Immature natural killer cell (primary cell): Measurements from ENCODE around the gene REXO1. TPM values are rescaled to one million over a fixed set of nuclear protein-coding genes. Genes with fewer than 3 reads are reported as not detected.
A peak's percentile ranks its signal among the peaks of the same experiment; 100 is the strongest.

Source experiments
- DNase-seq, 3 donors: peaks; one replicate each; pipeline ENCODE4 v3.0.0; 2022; ENCODE audit warnings: mixed read lengths in 1 of 3
- H3K27ac Mint-ChIP-seq, 6 donors: one replicate each; pipeline ENCODE4 v1.8.0; 2020; ENCODE audit warnings: mixed read lengths in 6 of 6, mild to moderate bottlenecking in 5 of 6, inconsistent platforms in 4 of 6, moderate library complexity in 3 of 6
- H3K27me3 Mint-ChIP-seq, 3 donors: one replicate each; pipeline ENCODE4 v1.8.0; 2020 to 2021; ENCODE audit warnings: low read depth in 3 of 3, mild to moderate bottlenecking in 3 of 3, mixed read lengths in 3 of 3, moderate library complexity in 3 of 3, inconsistent platforms in 1 of 3
- H3K36me3 Mint-ChIP-seq, 3 donors: one replicate each; pipeline ENCODE4 v1.8.0; 2020; ENCODE audit warnings: mixed read lengths in 3 of 3, inconsistent platforms in 2 of 3, mild to moderate bottlenecking in 2 of 3
- H3K4me1 Mint-ChIP-seq, 2 donors: one replicate each; pipeline ENCODE4 v1.8.0; 2020; ENCODE audit warnings: inconsistent platforms in 2 of 2, mild to moderate bottlenecking in 2 of 2, mixed read lengths in 2 of 2, moderate library complexity in 1 of 2
- H3K4me3 Mint-ChIP-seq, 5 donors: one replicate each; pipeline ENCODE4 v1.8.0; 2020; ENCODE audit warnings: mild to moderate bottlenecking in 5 of 5, mixed read lengths in 5 of 5, inconsistent platforms in 3 of 5, moderate library complexity in 3 of 5
- H3K9me3 Mint-ChIP-seq, 6 donors: one replicate each; pipeline ENCODE4 v1.8.0; 2020; ENCODE audit warnings: mild to moderate bottlenecking in 6 of 6, mixed read lengths in 6 of 6, inconsistent platforms in 4 of 6, moderate library complexity in 3 of 6
- polyA plus RNA-seq, 3 donors: library from polyadenylated mRNA; unstranded; fragments of 300-500 nt; fragmentation: Illumina TruSeq; gene quantifications; one replicate each; pipeline ENCODE4 v1.2.3, GENCODE V29; 2021

REXO1 gene
- polyA plus RNA-seq, 3 donors from 2014 or later: 0.63 to 13.0 (median 4.5) TPM

DNA sequence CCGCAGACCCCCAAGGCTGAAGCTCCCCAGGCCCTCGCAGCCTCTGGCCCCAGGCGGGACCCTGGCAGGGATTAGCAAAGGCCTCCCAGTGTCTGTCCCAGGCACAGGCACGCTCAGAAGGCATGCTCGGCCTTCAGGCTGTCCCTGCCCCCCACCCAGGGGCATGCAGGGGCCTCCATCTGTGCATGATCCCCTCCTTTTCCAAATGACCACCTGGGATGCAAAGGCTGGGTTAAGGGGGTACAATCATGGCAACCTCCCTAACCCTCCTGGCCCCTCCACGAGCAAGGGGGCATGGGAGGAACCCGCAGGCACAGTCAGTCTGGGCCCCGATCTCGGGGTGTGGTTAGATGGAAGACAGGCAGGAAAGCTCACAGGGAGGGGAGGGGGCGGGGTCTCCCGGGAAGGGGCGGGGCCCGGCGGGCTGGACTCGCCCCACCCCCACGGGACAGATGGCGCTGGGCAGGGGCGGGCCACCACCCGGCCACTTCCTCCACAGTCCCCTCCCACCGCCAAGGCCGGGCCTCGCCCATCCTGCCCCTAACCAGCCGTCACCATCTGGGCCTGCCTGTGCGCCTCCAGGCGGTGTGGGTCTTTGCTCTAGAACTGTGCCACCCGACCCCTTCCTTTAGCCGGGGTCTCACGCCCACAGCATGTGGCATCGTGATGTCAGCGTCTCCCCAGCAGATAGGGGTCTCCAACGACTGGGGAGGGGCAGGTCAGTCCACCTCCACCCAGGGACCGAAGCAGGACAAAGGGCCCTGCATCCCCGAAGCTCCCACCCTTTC is 7.0 kb upstream of the REXO1 start:
- H3K27ac Mint-ChIP-seq: peak overlapping the region; percentile 84 to 94 (median 92)
- no peaks in the 10 kb centered on the region for H3K36me3 Mint-ChIP-seq
- peaks cover 23 to 46% of the 10 kb centered on the region in 2 donors for H3K4me1 Mint-ChIP-seq
- peak overlapping the region; percentile 79 to 86 (median 84) for H3K4me3 Mint-ChIP-seq
- DNase-seq: peak; percentile 83 to 87 (median 86)
- H3K27me3 Mint-ChIP-seq: peaks cover 6 to 44% (median 18%) of the 10 kb centered on the region in 3 donors
- no peaks in the 10 kb centered on the region for H3K9me3 Mint-ChIP-seq

DNA sequence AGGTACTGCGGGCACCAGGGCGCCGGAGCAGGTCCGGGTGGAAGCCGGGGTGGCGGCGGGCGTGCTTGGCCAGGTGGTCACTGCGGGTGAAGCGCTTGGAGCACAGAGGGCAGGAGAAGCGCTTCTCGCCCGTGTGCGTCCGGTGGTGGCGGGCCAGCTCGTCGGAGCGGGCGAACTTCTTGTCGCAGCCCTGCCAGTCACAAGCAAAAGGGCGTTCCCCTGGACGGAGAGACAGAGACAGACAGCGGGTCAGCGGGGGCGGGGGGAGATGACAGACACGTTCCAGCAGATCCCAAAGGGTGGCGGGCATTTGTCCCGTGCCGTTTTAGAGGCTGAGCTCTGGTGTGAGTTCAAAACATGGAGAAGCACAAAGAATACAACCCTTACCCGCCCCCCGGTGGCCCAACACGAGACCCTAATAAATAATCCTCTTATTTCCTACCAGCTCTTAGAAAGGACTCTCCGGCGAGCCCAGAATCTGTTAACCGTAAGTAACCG is 6.3 kb upstream of the REXO1 start:
- no peak for DNase-seq
- H3K4me3 Mint-ChIP-seq: peak overlapping the region in 3 of 5 donors; percentile 38 to 68 (median 49)
- H3K36me3 Mint-ChIP-seq: no peaks in the 10 kb centered on the region
- H3K27ac Mint-ChIP-seq: peak overlapping the region in 4 of 6 donors; percentile 74 to 91 (median 80)
- peaks cover 28 to 51% of the 10 kb centered on the region in 2 donors for H3K4me1 Mint-ChIP-seq
- H3K27me3 Mint-ChIP-seq: peaks cover 6 to 47% (median 18%) of the 10 kb centered on the region in 3 donors
- H3K9me3 Mint-ChIP-seq: no peaks in the 10 kb centered on the region

DNA sequence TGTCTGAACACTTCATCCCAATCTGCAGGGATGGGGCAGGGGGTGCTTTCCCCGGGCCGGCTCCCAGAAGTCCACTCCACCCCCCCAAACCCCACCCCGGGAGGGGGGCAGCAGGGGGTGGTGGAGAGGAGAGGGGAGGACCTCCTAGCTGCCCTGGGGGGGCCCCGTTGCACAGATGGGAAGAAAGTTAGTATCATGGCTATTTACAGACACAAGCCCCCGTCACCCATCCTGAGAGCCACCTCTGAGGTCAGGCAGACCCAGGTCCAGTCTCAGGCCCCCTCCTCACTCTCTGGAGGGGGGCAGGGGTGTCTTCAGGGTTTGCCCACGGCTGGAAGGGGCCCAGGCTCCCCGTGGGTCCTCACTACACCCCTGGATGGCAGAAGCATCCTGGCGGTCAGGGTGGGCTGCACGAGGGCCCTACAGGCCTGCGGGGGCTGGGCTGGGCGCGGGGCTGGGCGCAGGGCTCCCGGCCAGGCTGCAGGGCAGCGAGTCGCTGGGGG is 5.8 kb upstream of the REXO1 start:
- H3K36me3 Mint-ChIP-seq: no peaks in the 10 kb centered on the region
- no peak for DNase-seq
- peaks cover 29 to 52% of the 10 kb centered on the region in 2 donors for H3K4me1 Mint-ChIP-seq
- H3K4me3 Mint-ChIP-seq: no peak overlapping the region
- H3K27ac Mint-ChIP-seq: no peak overlapping the region
- H3K9me3 Mint-ChIP-seq: no peaks in the 10 kb centered on the region
- H3K27me3 Mint-ChIP-seq: peaks cover 6 to 45% (median 18%) of the 10 kb centered on the region in 3 donors

DNA sequence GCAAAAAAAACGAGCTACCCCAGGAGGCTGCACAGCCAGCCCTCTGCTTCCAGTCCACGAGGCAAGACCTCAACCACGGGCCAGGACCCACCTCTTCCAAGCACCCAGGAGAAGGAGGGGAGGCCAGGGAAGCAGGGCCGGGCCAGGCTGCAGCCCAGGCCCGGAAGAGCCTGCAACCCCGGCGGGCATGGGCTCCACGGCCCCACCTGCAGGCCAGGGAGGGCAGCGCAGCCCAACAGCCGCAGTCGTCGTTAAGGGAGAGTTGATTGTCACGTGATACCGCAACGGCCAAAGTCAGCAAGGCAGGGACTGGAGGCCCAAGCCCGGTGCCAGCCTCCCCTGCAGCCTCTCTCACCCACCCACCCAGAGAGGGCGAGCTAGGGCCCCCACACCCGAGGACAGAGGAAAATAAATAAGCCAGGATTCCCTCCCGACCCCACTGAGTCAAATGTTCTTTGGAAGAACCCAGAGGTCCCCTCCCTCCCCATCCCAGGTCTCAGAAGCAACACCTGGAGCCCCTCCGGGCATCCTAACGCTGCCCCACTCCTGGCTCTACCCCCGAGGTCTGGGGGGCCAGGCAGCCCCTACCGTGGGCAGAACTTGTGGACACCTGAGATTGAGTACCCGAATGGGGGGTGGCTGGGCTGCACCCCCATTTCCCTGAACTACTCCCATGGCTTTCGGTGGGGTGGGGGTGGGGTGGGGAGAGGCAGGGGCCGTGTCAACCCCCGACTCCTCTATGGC is 5.2 kb upstream of the REXO1 start:
- H3K27me3 Mint-ChIP-seq: peaks cover 6 to 46% (median 18%) of the 10 kb centered on the region in 3 donors

DNA sequence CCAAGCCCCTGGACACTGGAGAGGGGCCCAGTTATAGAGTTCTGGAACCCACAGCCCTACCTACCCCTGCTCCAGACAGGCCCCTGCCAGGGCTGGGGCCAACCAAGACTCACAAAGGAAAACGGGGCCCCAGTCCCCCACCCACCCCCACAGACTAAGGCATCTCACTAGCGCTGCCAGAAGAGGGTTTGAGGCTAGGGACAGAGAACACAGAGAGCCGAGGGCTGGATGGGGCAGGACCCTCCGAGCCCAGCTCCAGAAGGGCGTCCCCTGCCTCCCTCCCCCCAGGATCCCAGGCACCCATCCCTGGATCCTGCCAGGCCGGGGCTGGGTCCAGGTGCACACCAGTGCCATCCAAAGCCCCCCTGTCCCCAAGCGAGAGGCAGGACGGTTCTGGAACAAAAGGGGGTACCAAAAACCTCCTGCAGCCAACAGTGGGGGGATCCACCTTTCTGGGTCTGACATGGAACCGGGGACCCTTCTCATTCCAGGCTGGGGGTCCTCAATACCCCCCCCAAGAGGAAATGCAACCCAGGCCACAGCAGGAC is 4.4 kb upstream of the REXO1 start:
- Mint-ChIP-seq H3K9me3 (no peaks in the 10 kb centered on the region), H3K36me3 (no peaks in the 10 kb centered on the region), H3K4me1 (peaks cover 34 to 51% of the 10 kb centered on the region in 2 donors), H3K27me3 (peaks cover 5 to 44% (median 21%) of the 10 kb centered on the region in 3 donors), H3K4me3 (peak overlapping the region in 1 of 5 donors; percentile 79), H3K27ac (peak overlapping the region in 3 of 6 donors; percentile 89 to 97 (median 95))
- no peak for DNase-seq

More for the DNA sequence above, 5.2 kb upstream of the REXO1 start:
- no peaks in the 10 kb centered on the region for H3K9me3 Mint-ChIP-seq
- H3K4me3 Mint-ChIP-seq: peak overlapping the region; percentile 63 to 82 (median 79)
- DNase-seq: peak; percentile 83 to 84 (median 84)
- H3K36me3 Mint-ChIP-seq: no peaks in the 10 kb centered on the region
- H3K27ac Mint-ChIP-seq: peak overlapping the region in 5 of 6 donors; percentile 87 to 97 (median 95)
- peaks cover 34 to 55% of the 10 kb centered on the region in 2 donors for H3K4me1 Mint-ChIP-seq

DNA sequence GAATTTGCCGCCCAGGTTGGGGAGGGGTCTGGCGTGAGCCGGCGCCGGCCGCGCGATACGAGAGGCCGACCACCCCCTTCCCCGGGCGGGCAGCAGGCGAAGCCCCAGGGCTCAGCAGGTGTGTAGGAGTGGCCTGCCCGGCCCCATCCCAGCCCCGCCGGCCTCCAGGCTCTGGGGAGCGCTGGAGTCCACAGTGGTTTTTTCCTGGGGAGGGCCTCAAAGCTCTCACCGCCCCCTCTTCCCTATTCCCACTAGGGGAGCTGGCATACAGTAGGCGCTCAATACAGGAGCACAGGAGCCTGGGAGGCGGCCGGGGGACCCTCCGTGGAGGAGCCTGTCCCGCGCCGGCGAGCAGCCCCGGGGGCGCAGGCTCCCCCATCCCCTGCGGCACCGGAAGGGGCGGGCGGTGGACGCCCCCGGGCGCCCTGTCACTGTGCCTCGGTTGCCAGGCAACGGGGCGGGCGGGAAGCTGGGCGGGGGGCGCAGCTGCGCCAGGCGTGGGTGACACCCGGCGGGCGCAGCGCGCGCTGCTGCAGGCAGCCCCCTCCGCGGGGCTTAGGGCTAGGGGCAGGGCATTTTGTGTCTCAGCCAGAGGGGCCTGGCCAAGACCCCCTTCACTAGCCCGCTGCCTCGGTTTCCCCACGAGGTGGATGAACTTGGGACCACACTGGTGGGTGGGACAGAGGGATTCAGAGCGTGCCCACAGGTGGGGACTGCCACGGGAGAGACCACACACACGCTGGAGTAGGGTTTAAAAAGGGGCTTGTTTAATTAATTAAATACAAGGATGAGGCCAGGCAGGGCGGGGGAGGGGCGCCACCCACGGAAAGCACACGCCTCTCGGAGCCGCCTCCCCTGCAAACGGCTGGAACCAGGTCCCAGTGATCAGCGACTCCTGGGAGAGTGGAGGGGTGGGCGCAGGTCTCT is 3.6 kb upstream of the REXO1 start:
- Mint-ChIP-seq H3K4me1 (peaks cover 41 to 56% of the 10 kb centered on the region in 2 donors), H3K4me3 (peak overlapping the region in 2 of 5 donors; percentile 15 to 36), H3K27me3 (peaks cover 10 to 50% (median 21%) of the 10 kb centered on the region in 3 donors), H3K9me3 (no peaks in the 10 kb centered on the region), H3K27ac (peak overlapping the region in 3 of 6 donors; percentile 45 to 61 (median 55)), H3K36me3 (no peaks in the 10 kb centered on the region)
- DNase-seq: peak; percentile 55 to 69 (median 59)

DNA sequence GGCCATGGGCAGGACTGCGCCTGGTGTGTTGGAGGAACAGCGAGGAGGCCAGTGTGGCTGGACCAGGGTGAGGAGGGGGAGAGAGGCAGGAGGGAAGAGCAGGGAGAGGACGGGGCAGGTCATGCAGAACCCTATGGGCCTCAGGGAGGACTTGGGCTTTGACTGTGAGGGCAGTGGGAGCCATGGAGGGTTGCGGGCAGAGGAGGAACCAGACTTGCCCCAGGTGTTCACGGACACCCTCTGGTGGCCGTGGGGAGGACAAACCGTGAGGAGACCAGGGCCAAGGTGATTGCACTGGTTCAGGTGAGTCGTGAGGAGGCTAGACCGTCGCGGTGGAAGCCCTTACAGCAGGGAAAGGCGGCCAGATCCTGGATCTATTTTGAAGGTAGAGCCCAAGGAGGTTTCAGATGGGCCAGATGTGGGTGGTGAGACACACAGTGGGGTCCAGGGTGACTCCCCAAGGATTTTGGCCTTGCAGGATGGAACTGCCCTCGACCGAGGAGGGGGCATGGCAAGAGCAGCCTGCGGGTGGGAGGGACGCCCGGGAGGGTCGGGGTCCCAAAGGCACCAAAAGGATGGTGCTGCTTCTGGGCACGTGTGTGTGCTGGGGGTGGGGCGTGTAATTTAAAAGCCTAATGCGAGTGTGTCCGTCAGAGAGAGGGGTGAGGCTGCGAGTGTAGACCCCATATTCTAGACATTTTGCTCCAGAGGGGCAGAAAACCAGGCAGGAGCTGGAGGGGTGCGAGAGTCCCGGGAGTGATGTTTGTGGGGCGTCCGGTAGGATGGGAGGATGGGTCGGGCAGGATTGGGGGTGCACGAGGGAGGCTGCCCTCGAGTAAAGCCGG is 2.7 kb upstream of the REXO1 start:
- Mint-ChIP-seq H3K4me1 (peaks cover 50 to 61% of the 10 kb centered on the region in 2 donors), H3K27me3 (peaks cover 11 to 46% (median 23%) of the 10 kb centered on the region in 3 donors), H3K27ac (peak overlapping the region; percentile 45 to 88 (median 66)), H3K9me3 (no peaks in the 10 kb centered on the region), H3K36me3 (no peaks in the 10 kb centered on the region), H3K4me3 (peak overlapping the region in 3 of 5 donors; percentile 10 to 42 (median 12))
- DNase-seq: no peak

DNA sequence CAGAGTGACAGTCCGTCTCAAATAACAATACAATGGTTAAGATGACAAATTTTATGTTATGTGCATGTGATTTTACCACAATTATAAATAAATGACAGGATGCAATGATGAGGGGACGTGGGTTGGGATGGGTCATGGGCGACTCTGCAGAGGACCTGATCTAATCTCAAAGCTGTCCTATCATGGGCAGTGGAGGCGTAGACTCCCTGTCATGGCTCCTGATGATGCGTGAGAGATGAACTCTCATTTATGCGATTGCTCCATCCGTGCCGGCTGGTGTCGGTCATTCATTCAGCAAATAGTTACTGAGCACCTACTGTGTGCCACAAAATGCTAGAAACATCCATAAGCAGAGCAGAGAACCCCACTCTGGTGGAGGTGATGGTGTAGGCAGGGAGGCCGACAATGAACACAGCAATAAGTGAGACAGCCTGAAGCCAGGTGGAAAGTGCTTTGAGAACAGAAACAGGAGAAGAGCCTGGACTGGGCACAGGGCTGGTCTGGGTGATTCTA is 1.7 kb upstream of the REXO1 start:
- Mint-ChIP-seq H3K27me3 (peaks cover 11 to 40% (median 21%) of the 10 kb centered on the region in 3 donors), H3K9me3 (no peaks in the 10 kb centered on the region), H3K4me3 (peak overlapping the region in 4 of 5 donors; percentile 0 to 40 (median 10)), H3K27ac (peak overlapping the region; percentile 26 to 83 (median 60)), H3K4me1 (peaks cover 46 to 61% of the 10 kb centered on the region in 2 donors), H3K36me3 (no peaks in the 10 kb centered on the region)
- DNase-seq: no peak

DNA sequence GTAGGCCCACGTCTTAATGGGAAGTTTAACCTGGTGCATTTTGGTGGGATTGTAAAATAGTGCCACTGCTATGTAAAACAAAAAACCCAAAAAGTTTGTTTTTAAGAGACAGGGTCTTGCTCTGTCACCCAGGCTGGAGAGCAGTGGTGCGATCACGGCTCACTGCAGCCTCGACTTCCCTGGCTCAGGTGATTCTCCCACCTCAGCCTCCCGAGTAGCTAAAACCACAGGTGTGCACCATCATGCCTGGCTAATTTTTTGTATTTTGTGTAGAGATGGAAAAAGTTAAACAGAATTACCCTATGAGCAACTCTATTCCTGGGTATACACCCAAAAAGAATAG is 820 bp upstream of the REXO1 start:
- Mint-ChIP-seq H3K27ac (peak overlapping the region; percentile 55 to 85 (median 78)), H3K4me3 (peak overlapping the region in 4 of 5 donors; percentile 9 to 72 (median 67)), H3K36me3 (no peaks in the 10 kb centered on the region), H3K27me3 (peaks cover 11 to 39% (median 22%) of the 10 kb centered on the region in 3 donors), H3K4me1 (peaks cover 46 to 61% of the 10 kb centered on the region in 2 donors), H3K9me3 (no peaks in the 10 kb centered on the region)
- DNase-seq: no peak

DNA sequence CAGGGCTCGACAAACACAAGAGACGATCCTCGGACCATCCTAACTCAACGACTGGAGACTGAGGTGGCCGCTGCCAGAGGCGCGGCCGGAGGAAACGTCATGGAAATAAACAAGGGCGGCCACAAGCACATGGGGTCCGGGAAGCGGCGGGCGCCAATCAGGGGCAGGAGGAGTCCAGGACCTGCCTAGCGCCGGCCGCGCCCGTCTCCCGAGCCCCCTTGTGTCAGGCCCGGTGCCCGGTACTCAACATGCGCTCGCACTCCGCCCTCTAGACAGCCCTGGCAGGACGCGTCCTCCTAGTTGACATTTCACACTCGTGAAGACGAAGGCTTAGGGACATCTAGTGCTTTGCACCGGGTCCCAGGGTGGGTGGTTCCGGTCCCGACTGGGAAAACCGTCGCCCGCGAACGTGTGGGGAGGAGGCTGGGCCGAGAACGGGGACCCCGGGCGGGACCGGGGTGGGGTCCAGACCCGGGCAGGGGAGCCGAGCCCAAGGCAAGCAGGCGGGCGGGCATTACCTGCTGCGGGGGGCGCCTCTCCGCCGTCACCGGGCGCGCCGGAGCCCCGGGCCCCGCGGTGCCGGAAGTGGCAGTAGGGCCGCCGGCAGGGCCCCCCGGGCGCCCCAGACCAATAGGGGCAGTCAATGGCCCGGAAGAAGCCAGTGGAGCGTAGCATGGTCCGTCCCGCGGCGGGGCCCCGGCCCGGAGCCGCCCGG is 442 bp downstream of the REXO1 start:
- peak overlapping the region; percentile 89 to 97 (median 93) for H3K27ac Mint-ChIP-seq
- peaks cover 44 to 61% of the 10 kb centered on the region in 2 donors for H3K4me1 Mint-ChIP-seq
- peak overlapping the region; percentile 91 to 93 (median 92) for H3K4me3 Mint-ChIP-seq
- DNase-seq: peak in 1 of 3 donors; percentile 26
- no peaks in the 10 kb centered on the region for H3K9me3 Mint-ChIP-seq
- no peaks in the 10 kb centered on the region for H3K36me3 Mint-ChIP-seq
- peaks cover 8 to 32% (median 21%) of the 10 kb centered on the region in 3 donors for H3K27me3 Mint-ChIP-seq

DNA sequence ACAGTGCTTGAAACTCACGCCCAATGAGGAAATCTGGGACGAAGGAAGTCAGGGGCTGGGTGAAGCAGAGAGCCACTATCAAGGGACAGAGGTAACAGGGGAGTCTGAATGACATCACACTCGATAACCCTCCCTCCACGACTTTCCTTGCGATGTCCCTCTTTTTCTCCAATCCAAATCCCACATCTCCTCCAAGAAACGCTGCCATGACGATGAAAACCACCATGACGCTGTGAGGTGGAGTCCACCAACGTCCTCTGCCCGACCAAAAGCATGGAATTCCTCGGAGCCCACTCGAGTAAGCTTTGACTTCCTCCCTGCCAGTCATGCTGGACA is 967 bp downstream of the REXO1 start:
- DNase-seq: no peak
- Mint-ChIP-seq H3K4me3 (peak overlapping the region; percentile 91 to 93 (median 92)), H3K27me3 (peaks cover 8 to 30% (median 20%) of the 10 kb centered on the region in 3 donors), H3K4me1 (peaks cover 49 to 63% of the 10 kb centered on the region in 2 donors), H3K36me3 (no peaks in the 10 kb centered on the region), H3K9me3 (no peaks in the 10 kb centered on the region), H3K27ac (peak overlapping the region; percentile 89 to 97 (median 93))
